Prostate gland (tissue), 2 donors: ENCODE data around the gene GMIP. TPM values are rescaled to one million over a fixed set of nuclear protein-coding genes. Genes with fewer than 3 reads are reported as not detected.
A peak's percentile ranks its signal among the peaks of the same experiment; 100 is the strongest.

Experiments used
- DNase-seq: peaks from one replicate; pipeline ENCODE4 v3.0.0-alpha.2; 2019; ENCODE audit warnings: low spot score
- H3K27ac ChIP-seq, 2 donors: fragments of 200-600 bp; sonication (generic); 2 replicates each; pipeline ENCODE4 v1.5.1; 2017 to 2019
- H3K27me3 ChIP-seq: fragments of 200-600 bp; sonication (generic); replicated peaks from 2 replicates; pipeline ENCODE4 v1.5.1; 2019; ENCODE audit not compliant: insufficient read depth
- H3K36me3 ChIP-seq, 2 donors: fragments of 200-600 bp; sonication (generic); 1 replicate in 1 of 2; 2 replicates in 1 of 2; pipeline versions ENCODE4 v1.5.1 to v1.8.1; 2017 to 2019
- H3K4me1 ChIP-seq: fragments of 200-600 bp; sonication (generic); replicated peaks from 2 replicates; pipeline ENCODE4 v1.5.1; 2019
- H3K4me3 ChIP-seq, 2 donors: fragments of 200-600 bp; sonication (generic); 2 replicates each; pipeline ENCODE4 v1.5.1; 2017 to 2019
- H3K9me3 ChIP-seq: fragments of 200-600 bp; sonication (generic); 2 replicates; pipeline ENCODE4 v1.5.1; 2017
- CTCF ChIP-seq, 4 experiments: fragments of 200-600 bp in 2 of 4; fragments of 450-650 bp in 2 of 4; sonication (generic) in 2 of 4; IDR thresholded peaks; 1 replicate in 3 of 4; 2 replicates in 1 of 4; pipeline ENCODE4 v1.5.1; 2016 to 2019; ENCODE audit warnings: antibody characterized with exemption in 4 of 4, mild to moderate bottlenecking in 2 of 4, moderate library complexity in 2 of 4
- POLR2A ChIP-seq: fragments of 450-650 bp; IDR thresholded peaks from one replicate; pipeline ENCODE4 v1.6.1; 2016; ENCODE audit warnings: antibody characterized with exemption, mild to moderate bottlenecking
- POLR2AphosphoS5 ChIP-seq: sonication (generic); formaldehyde crosslinking; IDR thresholded peaks from one replicate; pipeline ENCODE4 v1.6.1; 2017; ENCODE audit warnings: antibody characterized with exemption
- WGBS: methylation state at CpG from one replicate; pipeline ENCODE4 v1.1.5; 2018; 5-methylcytosine and 5-hydroxymethylcytosine counted together
- intact Hi-C: fragments of 100-400 bp; cut with DNase I; formaldehyde crosslinking; loops from one replicate; pipeline ENCODE4 v1.14.2; 2022
- total RNA-seq, 2 donors: library from RNA; depleted of rRNA; stranded (reverse); fragments of >200 nt; gene quantifications; one replicate each; pipeline ENCODE4 v1.1.0, GENCODE V29; 2016

The GMIP gene
- total RNA-seq, 2 donors from 2014 or later, result 10.2 to 11.6 TPM

DNA sequence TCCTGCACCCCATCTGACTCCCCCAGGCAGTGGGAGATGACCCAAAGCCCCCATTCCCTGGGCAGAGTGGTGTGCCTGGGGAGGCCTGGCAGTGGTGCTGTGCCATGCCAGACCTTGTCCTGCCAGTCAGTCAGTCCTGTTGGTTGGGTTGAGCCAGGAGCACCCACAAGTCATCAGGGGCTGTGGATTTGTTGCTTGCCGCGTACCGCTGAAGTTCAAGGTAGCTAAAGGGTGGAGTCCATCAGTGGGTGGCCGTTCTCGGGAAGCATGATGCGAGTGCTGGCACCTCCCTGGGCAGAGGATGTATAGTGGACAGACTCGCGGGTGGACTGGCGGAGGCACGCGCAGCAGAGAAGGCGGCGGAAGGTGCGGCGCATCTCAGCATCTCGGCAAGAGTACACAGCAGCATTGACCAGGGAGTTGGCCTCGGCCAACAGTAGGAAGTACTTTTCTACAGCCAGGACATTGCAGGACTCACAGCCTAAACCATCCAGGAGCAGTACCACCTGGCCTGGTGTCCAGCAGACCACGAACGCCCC, 19.4 kb downstream of the GMIP start:
- 93% methylated on average over 19 of the region's 19 CpGs for WGBS
- no peak for TF ChIP-seq POLR2AphosphoS5
- no peak for TF ChIP-seq CTCF (IDR thresholded peaks at IDR 0.05)
- no peak for TF ChIP-seq POLR2A
- intact Hi-C loops, result no loop called here
- peaks cover 3% of the 10 kb centered on the region for H3K4me1 ChIP-seq
- H3K36me3 ChIP-seq, result no peaks in the 10 kb centered on the region
- H3K9me3 ChIP-seq, result no peaks in the 10 kb centered on the region
- H3K27ac ChIP-seq, result no peak overlapping the region
- no peak overlapping the region for H3K4me3 ChIP-seq
- no peak for DNase-seq
- H3K27me3 ChIP-seq, result no peaks in the 10 kb centered on the region

- intact Hi-C loops, result no loop called here
- no peak overlapping the region for H3K27ac ChIP-seq
- peaks cover 3% of the 10 kb centered on the region for H3K4me1 ChIP-seq
- H3K4me3 ChIP-seq, result no peak overlapping the region
- TF ChIP-seq POLR2AphosphoS5, result no peak
- no peak for TF ChIP-seq POLR2A
- TF ChIP-seq CTCF (IDR thresholded peaks at IDR 0.05), result no peak
- WGBS, result 56% methylated on average over 5 of the region's 5 CpGs
- no peak for DNase-seq
- no peaks in the 10 kb centered on the region for H3K36me3 ChIP-seq
- H3K9me3 ChIP-seq, result no peaks in the 10 kb centered on the region
- H3K27me3 ChIP-seq, result no peaks in the 10 kb centered on the region
These were observed 20.1 kb downstream of the GMIP start for GRCh38 chr19:19623383-19623782.

- Histone ChIP-seq H3K27me3 (no peaks in the 10 kb centered on the region), H3K4me3 (no peak overlapping the region), H3K36me3 (no peaks in the 10 kb centered on the region), H3K9me3 (no peaks in the 10 kb centered on the region), H3K27ac (no peak overlapping the region), H3K4me1 (no peaks in the 10 kb centered on the region)
- 86% methylated on average over 7 of the region's 7 CpGs for WGBS
- TF ChIP-seq POLR2AphosphoS5 (no peak), POLR2A (no peak), CTCF (IDR thresholded peaks at IDR 0.05) (no peak)
- intact Hi-C loops, result no loop called here
- no peak for DNase-seq
These were observed 23.6 kb downstream of the GMIP start for GRCh38 chr19:19619849-19620210.

- no peaks in the 10 kb centered on the region for H3K4me1 ChIP-seq
- H3K9me3 ChIP-seq, result no peaks in the 10 kb centered on the region
- peak overlapping the region; percentile 34 to 42 for H3K4me3 ChIP-seq
- intact Hi-C loops, result no loop called here
- H3K27me3 ChIP-seq, result no peaks in the 10 kb centered on the region
- no peak for TF ChIP-seq POLR2A
- H3K27ac ChIP-seq, result no peak overlapping the region
- no peak for DNase-seq
- WGBS, result 55% methylated on average over 21 of the region's 21 CpGs
- H3K36me3 ChIP-seq, result no peaks in the 10 kb centered on the region
These were observed 24.1 kb downstream of the GMIP start for GRCh38 chr19:19619181-19619848.

DNA sequence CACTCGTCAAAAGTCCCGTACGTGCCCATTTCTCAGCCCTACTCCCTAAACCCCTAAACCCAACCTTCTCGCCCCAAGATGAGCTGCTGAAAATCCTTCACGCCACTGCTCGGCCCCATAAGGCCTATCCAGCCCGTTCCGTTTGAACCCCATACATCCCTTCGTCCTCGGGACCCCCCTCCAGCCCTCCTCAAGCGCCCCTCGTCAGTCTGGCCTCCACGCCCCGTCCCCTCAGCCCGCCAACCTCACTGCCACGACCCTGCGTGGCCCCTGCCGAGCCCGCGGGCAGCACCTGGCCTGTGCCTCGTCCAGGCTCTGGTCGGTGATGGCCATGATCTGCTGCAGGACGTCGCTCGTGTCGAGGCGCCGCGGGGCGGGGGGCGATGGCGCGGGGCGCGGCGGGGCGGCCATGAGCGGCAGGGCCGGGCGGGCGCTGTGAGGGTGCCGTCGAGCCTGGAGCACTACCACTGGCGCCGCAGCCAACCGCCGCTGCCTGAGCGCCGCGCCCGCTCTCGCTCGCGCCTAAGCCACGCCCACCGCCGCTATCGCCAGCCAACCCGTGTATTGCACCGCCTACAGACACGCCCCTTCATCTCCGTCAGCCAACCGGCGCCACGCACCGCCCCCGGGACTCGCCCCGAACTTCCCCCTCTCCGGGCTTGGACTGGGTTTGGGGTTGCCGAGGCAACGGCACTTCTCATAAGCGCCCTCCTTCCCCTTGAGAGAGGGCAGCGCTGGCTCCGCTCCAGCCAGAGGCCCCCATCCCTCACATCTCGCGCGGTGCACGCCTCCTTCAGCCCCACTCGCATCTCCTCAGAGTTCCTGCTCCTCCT, 25.0 kb downstream of the GMIP start, which contains the start of gene PBX4:
Gene PBX4, minus strand, starts transcription at position 469 of the 833 bp plus-strand sequence. Its CDS starts 58 bp downstream, at position 411.
- H3K4me3 ChIP-seq, result peak within 1 kb of the TSS; percentile 34 to 42
- DNase-seq, result peak; percentile 94
- H3K4me1 ChIP-seq, result no peaks in the 10 kb centered on the region
- H3K9me3 ChIP-seq, result no peaks in the 10 kb centered on the region
- 3% methylated on average over 78 of the region's 80 CpGs for whole genome bisulfite sequencing
- intact Hi-C loops, result no loop called here
- peak; percentile 67 for TF ChIP-seq POLR2A
- peak in 1 of 4 experiments; percentile 9 for TF ChIP-seq CTCF (IDR thresholded peaks at IDR 0.05)
- peak; percentile 72 for TF ChIP-seq POLR2AphosphoS5
- no peak within 1 kb of the TSS for H3K27ac ChIP-seq
- H3K36me3 ChIP-seq, result no peaks in the 10 kb centered on the region
- no peaks in the 10 kb centered on the region for H3K27me3 ChIP-seq
